Skin epidermis (tissue), 12 donors: ENCODE results near the gene IMMP2L.
"Not testable (repeated sequence)": the region's sequence is repeated elsewhere in the genome, so short reads cannot be mapped to it uniquely, and the experiment has no call there.

Experiments
- H3K27ac ChIP-seq, 21 experiments: fragments of 200-600 bp; sonication (generic) in 11 of 21; one replicate each; pipeline ENCODE4 v1.5.0; 2020; ENCODE audit warnings: mild to moderate bottlenecking in 3 of 21, inconsistent platforms in 2 of 21, moderate library complexity in 2 of 21
- H3K4me3 ChIP-seq, 7 experiments: fragments of 200-600 bp; sonication (generic) in 2 of 7; one replicate each; pipeline ENCODE4 v1.5.0; 2020; ENCODE audit warnings: inconsistent platforms in 2 of 7, mild to moderate bottlenecking in 2 of 7, moderate library complexity in 1 of 7

The IMMP2L gene

GRCh38 chr7:111074748-111075146 lies 487.5 kb downstream of the IMMP2L start:
- no peak overlapping the region for H3K4me3 ChIP-seq
- peak overlapping the region in 1 of 21 experiments; percentile 59 for H3K27ac ChIP-seq

GRCh38 chr7:111074071-111074747 lies 488.1 kb downstream of the IMMP2L start:
- peak overlapping the region in 2 of 21 experiments; percentile 3 to 59 for H3K27ac ChIP-seq

GRCh38 chr7:111072658-111073057 lies 489.6 kb downstream of the IMMP2L start:
- H3K4me3 ChIP-seq, H3K27ac ChIP-seq: not testable (repeated sequence)

More at GRCh38 chr7:111074071-111074747, 488.1 kb downstream of the IMMP2L start:
- H3K4me3 ChIP-seq, result no peak overlapping the region

- no peak overlapping the region for H3K27ac ChIP-seq
- H3K4me3 ChIP-seq, result no peak overlapping the region
Observed at GRCh38 chr7:111071556-111071955, 490.7 kb downstream of the IMMP2L start.

GRCh38 chr7:111068618-111069017 lies 493.7 kb downstream of the IMMP2L start:
- no peak overlapping the region for H3K27ac ChIP-seq
- H3K4me3 ChIP-seq, result no peak overlapping the region

- no peak overlapping the region for H3K4me3 ChIP-seq
- H3K27ac ChIP-seq, result no peak overlapping the region
Observed at GRCh38 chr7:111067682-111068081, 494.6 kb downstream of the IMMP2L start.

GRCh38 chr7:111067251-111067650 lies 495.0 kb downstream of the IMMP2L start:
- Histone ChIP-seq H3K27ac (no peak overlapping the region), H3K4me3 (no peak overlapping the region)

GRCh38 chr7:111063166-111063565 lies 499.1 kb downstream of the IMMP2L start:
- Histone ChIP-seq H3K27ac (no peak overlapping the region), H3K4me3 (no peak overlapping the region)

- no peak overlapping the region for H3K4me3 ChIP-seq
- H3K27ac ChIP-seq, result no peak overlapping the region
Observed at GRCh38 chr7:111059833-111060232, 502.5 kb downstream of the IMMP2L start.

GRCh38 chr7:111057066-111057465 lies 505.2 kb downstream of the IMMP2L start:
- Histone ChIP-seq H3K27ac (no peak overlapping the region), H3K4me3 (no peak overlapping the region)

- Histone ChIP-seq H3K27ac (no peak overlapping the region), H3K4me3 (no peak overlapping the region)
Observed at GRCh38 chr7:111056371-111056770, 505.9 kb downstream of the IMMP2L start.

- Histone ChIP-seq H3K4me3 (no peak overlapping the region), H3K27ac (no peak overlapping the region)
Observed at GRCh38 chr7:111053035-111053434, 509.3 kb downstream of the IMMP2L start.

GRCh38 chr7:111051832-111052231 lies 510.5 kb downstream of the IMMP2L start:
- no peak overlapping the region for H3K4me3 ChIP-seq

GRCh38 chr7:111050875-111051416 lies 511.3 kb downstream of the IMMP2L start:
- Histone ChIP-seq H3K4me3 (no peak overlapping the region), H3K27ac (no peak overlapping the region)

More at GRCh38 chr7:111051832-111052231, 510.5 kb downstream of the IMMP2L start:
- no peak overlapping the region for H3K27ac ChIP-seq

- H3K27ac ChIP-seq, result no peak overlapping the region
- H3K4me3 ChIP-seq, result no peak overlapping the region
Observed at GRCh38 chr7:111049971-111050680, 512.2 kb downstream of the IMMP2L start.

- Histone ChIP-seq H3K27ac (no peak overlapping the region), H3K4me3 (no peak overlapping the region)
Observed at GRCh38 chr7:111047595-111047994, 514.7 kb downstream of the IMMP2L start.

- Histone ChIP-seq H3K27ac (no peak overlapping the region), H3K4me3 (no peak overlapping the region)
Observed at GRCh38 chr7:111045449-111045848, 516.8 kb downstream of the IMMP2L start.

GRCh38 chr7:111043561-111043960 lies 518.7 kb downstream of the IMMP2L start:
- Histone ChIP-seq H3K27ac (no peak overlapping the region), H3K4me3 (no peak overlapping the region)

- no peak overlapping the region for H3K4me3 ChIP-seq
- H3K27ac ChIP-seq, result no peak overlapping the region
Observed at GRCh38 chr7:111042842-111043241, 519.5 kb downstream of the IMMP2L start.

GRCh38 chr7:111041577-111041976 lies 520.7 kb downstream of the IMMP2L start:
- no peak overlapping the region for H3K4me3 ChIP-seq

GRCh38 chr7:111038185-111038584 lies 524.1 kb downstream of the IMMP2L start:
- no peak overlapping the region for H3K27ac ChIP-seq
- H3K4me3 ChIP-seq, result no peak overlapping the region

More at GRCh38 chr7:111041577-111041976, 520.7 kb downstream of the IMMP2L start:
- H3K27ac ChIP-seq, result no peak overlapping the region
